Heart left ventricle (tissue), 16 donors: ENCODE data around the gene ACIN1. TPM values are rescaled to one million over a fixed set of nuclear protein-coding genes. Genes with fewer than 3 reads are reported as not detected.
A peak's percentile ranks its signal among the peaks of the same experiment; 100 is the strongest.

Source experiments
- ATAC-seq, 4 donors: fragments of 200-7000 bp; cut with Tn5 transposase; one replicate each; pipeline ENCODE4 v1.9.1; 2020 to 2022; ENCODE audit warnings: moderate library complexity in 4 of 4, mild to moderate bottlenecking in 3 of 4, moderate number of reproducible peaks in 1 of 4
- DNase-seq, 5 donors: peaks; one replicate each; pipeline ENCODE4 v3.0.0-alpha.2; 2020
- H3K27ac ChIP-seq, 12 donors: fragments of 200-600 bp; sonication (generic) in 4 of 12; one replicate each; pipeline versions ENCODE4 v1.5.0 to v1.8.0; 2016 to 2022; ENCODE audit warnings: mild to moderate bottlenecking in 2 of 12
- H3K27me3 ChIP-seq, 9 donors: fragments of 200-600 bp; sonication (generic) in 2 of 9; one replicate each; pipeline versions ENCODE4 v1.5.1 to v1.8.0; 2016 to 2022; ENCODE audit warnings: mild to moderate bottlenecking in 3 of 9
- H3K36me3 ChIP-seq, 9 donors: fragments of 200-600 bp; sonication (generic) in 2 of 9; one replicate each; pipeline versions ENCODE4 v1.5.0 to v1.8.0; 2018 to 2022; ENCODE audit warnings: mild to moderate bottlenecking in 2 of 9
- H3K4me1 ChIP-seq, 12 donors: fragments of 200-600 bp; sonication (generic) in 4 of 12; one replicate each; pipeline versions ENCODE4 v1.5.0 to v1.8.0; 2016 to 2022; ENCODE audit warnings: mild to moderate bottlenecking in 3 of 12
- H3K4me3 ChIP-seq, 12 donors: fragments of 200-600 bp; sonication (generic) in 4 of 12; one replicate each; pipeline versions ENCODE4 v1.5.0 to v1.8.0; 2017 to 2022; ENCODE audit warnings: mild to moderate bottlenecking in 9 of 12, moderate library complexity in 4 of 12
- H3K9me3 ChIP-seq, 12 donors: fragments of 200-600 bp; sonication (generic) in 4 of 12; one replicate each; pipeline versions ENCODE4 v1.5.0 to v1.8.0; 2016 to 2022; ENCODE audit warnings: mild to moderate bottlenecking in 1 of 12
- POLR2A ChIP-seq, 2 donors: fragments of 450-650 bp; IDR thresholded peaks; one replicate each; pipeline ENCODE4 v1.6.1; 2017; ENCODE audit warnings: antibody characterized with exemption in 2 of 2, mild to moderate bottlenecking in 2 of 2, moderate library complexity in 2 of 2
- WGBS, 4 donors: extraction: QIAGEN DNeasy Blood & Tissue Kit in 2 of 4; methylation state at CpG; one replicate each; pipeline versions ENCODE4 v1.1.5 to v1.1.7; 2013 to 2018; 5-methylcytosine and 5-hydroxymethylcytosine counted together
- intact Hi-C, 10 donors: fragments of 100-400 bp; cut with DNase I; formaldehyde crosslinking; loops; one replicate each; pipeline versions ENCODE4 v1.11.1 to v1.14.2; 2022
- polyA plus RNA-seq, 2 donors: library from polyadenylated mRNA; stranded (reverse); fragments of 200-250 nt; gene quantifications; one replicate each; pipeline ENCODE4 v1.2.3, GENCODE V29; 2013
- total RNA-seq, 9 donors: library from RNA; depleted of rRNA in 2 of 9; stranded (reverse); fragments of >200 nt in 2 of 9; fragmentation: NEBNext Ultra II Directional in 3 of 9; extraction: Animal tissue kit (Norgen Biotek cat#: 25700) in 3 of 9; gene quantifications; one replicate each; pipeline versions ENCODE4 v1.1.0 to v1.2.4, GENCODE V29; 2016 to 2023
- TF ChIP-seq, protein P1 (sequence below), 12 donors: fragments of 200-600 bp; sonication (generic) in 4 of 12; IDR thresholded peaks; one replicate each; pipeline versions ENCODE4 v1.5.0 to v1.8.0; 2018 to 2022; ENCODE audit warnings: antibody characterized with exemption in 12 of 12, mild to moderate bottlenecking in 5 of 12
- donor health status: ischemic (EF 13 %, LVEDD 7.1; RV severe dilation, severe dysfunction).
- donor health status: healthy with polysubstance abuse.
- donor health status: DM: no; HTN: yes; CAD: no.
- donor health status: DM: no; HTN: no; CAD: no.
- donor health status: ischemic (EF 25% LVEDD 6.9; RV normal size, moderate dysfunction).
- donor health status: ischemic (EF 25% LVEDD 5.7; RV mildly dilated, moderate dysfunction).
- donor health status: healthy.
- donor health status: DM: yes; HTN: yes; CAD: no.
- donor health status: ischemic (EF 35%, LVEDD 5.7; RV mildly dilated, moderate dysfunction).
- donor health status: nonischemic (EF 11% LVEDD 7.7; RV severe dilation, severe dysfunction).
- donor health status: DM: yes; HTN: yes; CAD: no.
- donor health status: PGD.
- donor health status: ischemic (EF 29% LVEDD 5.4; RV normal size, mild dysfunction).
- donor health status: nonischemic (EF 23%, LVEDD 6.1; RV moderate dilation, normal function).

Gene ACIN1
- total and polyA plus RNA-seq, 11 donors = 42.0 to 91.2 (median 65.6) TPM

DNA sequence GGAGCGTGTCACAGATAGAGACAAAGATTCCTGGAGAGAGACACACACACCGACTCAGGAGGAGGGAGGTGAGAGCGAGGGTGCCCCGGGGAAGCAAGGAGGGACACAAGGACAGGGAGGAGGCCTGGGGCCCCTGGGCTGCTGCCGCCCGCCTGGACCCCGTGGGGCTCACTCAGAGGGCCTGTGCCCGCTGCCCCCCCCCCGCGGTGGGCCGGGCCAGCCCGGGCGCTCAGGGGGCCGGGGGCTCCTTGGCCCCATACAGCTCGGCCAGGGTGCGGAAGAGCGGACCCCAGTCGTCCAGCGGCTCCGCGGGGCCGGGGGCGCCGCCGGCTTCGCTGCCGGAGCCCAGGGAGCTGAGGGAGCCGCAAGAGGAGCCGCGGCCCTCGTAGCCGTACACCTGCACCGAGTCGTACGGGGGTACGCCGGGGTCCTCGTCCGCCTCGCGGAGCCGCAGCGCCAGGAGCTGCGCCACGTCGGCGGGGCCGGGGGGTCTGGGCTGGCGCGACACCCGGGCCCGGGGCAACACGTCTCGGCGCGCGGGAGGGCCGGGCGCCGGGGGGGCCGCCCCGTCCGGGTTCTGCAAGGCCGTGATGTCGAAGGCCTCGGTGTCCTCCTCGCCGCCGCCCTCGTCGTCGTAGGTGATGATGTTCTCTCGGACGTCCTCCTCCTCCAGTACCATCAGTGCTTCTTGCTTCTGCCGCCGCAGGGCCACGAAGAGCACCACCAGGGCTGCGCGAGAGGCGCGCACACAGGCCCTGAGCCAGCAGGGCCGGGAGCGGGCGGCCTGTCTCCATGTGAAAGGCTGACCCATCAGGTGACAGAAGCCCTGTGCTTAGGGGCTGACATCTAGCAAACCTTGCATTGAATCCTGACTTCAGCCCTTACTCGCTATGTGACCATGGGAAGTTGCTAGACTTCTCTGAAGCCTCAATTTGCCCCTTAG lies 46.9 kb downstream of the ACIN1 start:
- intact Hi-C loops = no loop called here
- no peaks in the 10 kb centered on the region for H3K27me3 ChIP-seq
- H3K4me1 ChIP-seq = peaks cover 3 to 38% (median 14%) of the 10 kb centered on the region in 12 donors
- H3K4me3 ChIP-seq = no peak overlapping the region
- H3K27ac ChIP-seq = peak overlapping the region in 8 of 12 donors; percentile 47 to 78 (median 64)
- H3K36me3 ChIP-seq = no peaks in the 10 kb centered on the region
- 61 to 73% (median 71%) methylated on average over 63 to 85 of the region's 85 CpGs for WGBS, 4 donors
- H3K9me3 ChIP-seq = no peaks in the 10 kb centered on the region
- DNase-seq (no peak), ATAC-seq (no peak)
- TF ChIP-seq POLR2A (IDR thresholded peaks at IDR 0.05) = no peak
- TF ChIP-seq, protein P1, sequence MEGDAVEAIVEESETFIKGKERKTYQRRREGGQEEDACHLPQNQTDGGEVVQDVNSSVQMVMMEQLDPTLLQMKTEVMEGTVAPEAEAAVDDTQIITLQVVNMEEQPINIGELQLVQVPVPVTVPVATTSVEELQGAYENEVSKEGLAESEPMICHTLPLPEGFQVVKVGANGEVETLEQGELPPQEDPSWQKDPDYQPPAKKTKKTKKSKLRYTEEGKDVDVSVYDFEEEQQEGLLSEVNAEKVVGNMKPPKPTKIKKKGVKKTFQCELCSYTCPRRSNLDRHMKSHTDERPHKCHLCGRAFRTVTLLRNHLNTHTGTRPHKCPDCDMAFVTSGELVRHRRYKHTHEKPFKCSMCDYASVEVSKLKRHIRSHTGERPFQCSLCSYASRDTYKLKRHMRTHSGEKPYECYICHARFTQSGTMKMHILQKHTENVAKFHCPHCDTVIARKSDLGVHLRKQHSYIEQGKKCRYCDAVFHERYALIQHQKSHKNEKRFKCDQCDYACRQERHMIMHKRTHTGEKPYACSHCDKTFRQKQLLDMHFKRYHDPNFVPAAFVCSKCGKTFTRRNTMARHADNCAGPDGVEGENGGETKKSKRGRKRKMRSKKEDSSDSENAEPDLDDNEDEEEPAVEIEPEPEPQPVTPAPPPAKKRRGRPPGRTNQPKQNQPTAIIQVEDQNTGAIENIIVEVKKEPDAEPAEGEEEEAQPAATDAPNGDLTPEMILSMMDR (IDR thresholded peaks at IDR 0.05) = no peak

DNA sequence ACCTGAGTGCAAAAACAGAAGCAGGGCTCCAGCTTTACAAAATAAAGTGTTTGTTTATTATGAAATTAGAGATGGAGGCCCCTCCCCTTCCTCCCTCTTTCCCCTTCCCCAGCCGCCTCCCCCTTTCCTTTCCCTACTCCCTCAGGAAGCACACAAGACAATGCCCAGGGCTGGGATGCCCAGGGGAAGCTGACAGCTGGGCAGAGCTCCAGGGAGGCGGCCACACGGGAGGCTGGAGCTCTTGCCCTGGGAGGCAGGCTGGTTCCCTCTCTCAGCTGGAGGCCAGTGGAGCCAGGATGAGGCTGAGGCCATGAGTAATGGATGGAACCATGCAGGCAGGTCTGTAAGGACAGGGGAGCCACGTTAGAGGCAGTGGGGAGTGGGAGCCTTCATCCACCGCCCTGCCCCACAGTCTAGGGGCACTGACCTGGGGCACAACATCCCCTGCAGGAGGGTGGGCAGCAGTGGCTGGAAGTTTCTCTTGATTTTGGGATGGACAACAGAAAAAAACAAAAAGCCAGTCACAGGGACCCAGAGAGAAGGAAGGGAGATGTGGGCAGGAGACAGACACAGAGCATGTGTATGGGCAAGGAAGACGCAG lies 47.8 kb downstream of the ACIN1 start:
- intact Hi-C loops = no loop called here
- TF ChIP-seq, protein P1 (IDR thresholded peaks at IDR 0.05) = no peak
- TF ChIP-seq POLR2A (IDR thresholded peaks at IDR 0.05) = no peak
- peak in 3 of 4 donors; percentile 12 to 55 (median 17) for ATAC-seq
- no peaks in the 10 kb centered on the region for H3K36me3 ChIP-seq
- no peaks in the 10 kb centered on the region for H3K27me3 ChIP-seq
- peaks cover 3 to 38% (median 14%) of the 10 kb centered on the region in 12 donors for H3K4me1 ChIP-seq
- no peak overlapping the region for H3K4me3 ChIP-seq
- no peaks in the 10 kb centered on the region for H3K9me3 ChIP-seq
- 50 to 69% (median 64%) methylated on average over 6 of the region's 6 CpGs for WGBS, 4 donors
- H3K27ac ChIP-seq = peak overlapping the region in 11 of 12 donors; percentile 25 to 78 (median 58)
- peak in 3 of 5 donors; percentile 54 to 62 (median 55) for DNase-seq

DNA sequence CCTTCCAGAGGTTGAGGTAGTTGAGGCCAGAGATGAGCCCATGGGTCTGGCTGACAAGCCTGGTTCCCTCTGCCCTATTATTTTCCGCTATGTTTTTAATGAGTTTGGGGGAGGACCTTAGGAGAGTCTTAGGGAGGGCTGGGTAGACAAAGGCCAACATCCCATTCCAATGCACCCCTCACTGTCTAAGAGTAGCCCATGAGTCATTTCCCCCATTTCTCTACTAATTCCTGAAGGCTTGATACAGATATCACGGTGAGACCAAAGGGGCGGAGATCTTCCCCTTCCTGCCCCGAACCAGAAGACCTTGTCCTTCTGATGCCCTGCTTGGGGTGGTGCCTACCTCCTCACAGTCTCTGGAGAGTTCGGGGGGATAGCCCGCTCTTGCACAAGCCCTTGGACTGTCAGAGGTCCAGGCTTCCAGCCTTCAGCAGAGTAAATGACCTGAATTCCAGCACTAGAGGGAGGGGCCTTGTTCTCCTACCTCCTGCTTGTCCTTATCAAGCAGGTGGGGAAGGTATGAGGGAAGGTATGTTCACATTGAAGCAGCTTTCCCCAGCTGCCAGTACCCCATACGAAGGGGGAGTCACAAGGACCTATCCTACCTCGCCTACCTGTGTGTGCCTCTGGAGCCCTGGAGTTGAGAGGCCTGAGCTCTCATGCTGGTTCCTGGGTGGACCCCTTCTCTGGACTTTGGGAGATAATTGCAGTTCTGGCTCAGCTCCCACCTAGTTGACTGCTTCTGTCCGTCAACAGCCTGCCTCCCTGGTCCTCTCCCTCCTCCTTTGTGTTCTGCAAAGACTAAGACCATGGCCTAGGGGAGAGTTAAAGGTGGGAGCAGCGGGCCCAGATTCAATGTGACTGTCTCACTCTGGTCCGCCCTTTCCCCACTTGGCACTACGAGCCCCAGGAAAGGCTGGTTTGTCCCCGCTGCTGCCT lies 49.2 kb downstream of the ACIN1 start:
- Histone ChIP-seq H3K36me3 (no peaks in the 10 kb centered on the region), H3K9me3 (no peaks in the 10 kb centered on the region), H3K27ac (peak overlapping the region in 10 of 12 donors; percentile 25 to 78 (median 60)), H3K27me3 (no peaks in the 10 kb centered on the region), H3K4me1 (peaks cover 3 to 38% (median 14%) of the 10 kb centered on the region in 12 donors), H3K4me3 (no peak overlapping the region)
- intact Hi-C loops = no loop called here
- TF ChIP-seq, protein P1 (IDR thresholded peaks at IDR 0.05) = no peak
- no peak for TF ChIP-seq POLR2A (IDR thresholded peaks at IDR 0.05)
- WGBS, 4 donors = 74 to 81% (median 80%) methylated on average over 13 of the region's 13 CpGs
- ATAC-seq (peak; percentile 17 to 62 (median 45)), DNase-seq (peak in 1 of 5 donors; percentile 61)
